HFF-Myc (cell line): ENCODE measurements around the gene CCDC92B.

Experiments used
- DNase-seq: peaks from one replicate; pipeline ENCODE4 v3.0.0-alpha.2; 2011; ENCODE audit warnings: low read depth; ENCODE audit errors: extremely low read depth
- H3K4me3 ChIP-seq: replicated peaks from 2 replicates; pipeline ENCODE4 v1.5.1; 2011; ENCODE audit warnings: low read depth, mild to moderate bottlenecking, control low read depth, low read length
- TF ChIP-seq, protein P1 (sequence below): IDR thresholded peaks from 2 replicates; pipeline ENCODE4 v1.5.1; 2012; ENCODE audit warnings: mild to moderate bottlenecking, low read depth, low read length, control low read depth; ENCODE audit errors: missing control alignments

Gene CCDC92B

GRCh38 chr17:2713881-2714280, 35.6 kb downstream of the CCDC92B start:
- no peak for DNase-seq
- no peak overlapping the region for H3K4me3 ChIP-seq
- TF ChIP-seq, protein P1, sequence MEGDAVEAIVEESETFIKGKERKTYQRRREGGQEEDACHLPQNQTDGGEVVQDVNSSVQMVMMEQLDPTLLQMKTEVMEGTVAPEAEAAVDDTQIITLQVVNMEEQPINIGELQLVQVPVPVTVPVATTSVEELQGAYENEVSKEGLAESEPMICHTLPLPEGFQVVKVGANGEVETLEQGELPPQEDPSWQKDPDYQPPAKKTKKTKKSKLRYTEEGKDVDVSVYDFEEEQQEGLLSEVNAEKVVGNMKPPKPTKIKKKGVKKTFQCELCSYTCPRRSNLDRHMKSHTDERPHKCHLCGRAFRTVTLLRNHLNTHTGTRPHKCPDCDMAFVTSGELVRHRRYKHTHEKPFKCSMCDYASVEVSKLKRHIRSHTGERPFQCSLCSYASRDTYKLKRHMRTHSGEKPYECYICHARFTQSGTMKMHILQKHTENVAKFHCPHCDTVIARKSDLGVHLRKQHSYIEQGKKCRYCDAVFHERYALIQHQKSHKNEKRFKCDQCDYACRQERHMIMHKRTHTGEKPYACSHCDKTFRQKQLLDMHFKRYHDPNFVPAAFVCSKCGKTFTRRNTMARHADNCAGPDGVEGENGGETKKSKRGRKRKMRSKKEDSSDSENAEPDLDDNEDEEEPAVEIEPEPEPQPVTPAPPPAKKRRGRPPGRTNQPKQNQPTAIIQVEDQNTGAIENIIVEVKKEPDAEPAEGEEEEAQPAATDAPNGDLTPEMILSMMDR = no peak

DNA sequence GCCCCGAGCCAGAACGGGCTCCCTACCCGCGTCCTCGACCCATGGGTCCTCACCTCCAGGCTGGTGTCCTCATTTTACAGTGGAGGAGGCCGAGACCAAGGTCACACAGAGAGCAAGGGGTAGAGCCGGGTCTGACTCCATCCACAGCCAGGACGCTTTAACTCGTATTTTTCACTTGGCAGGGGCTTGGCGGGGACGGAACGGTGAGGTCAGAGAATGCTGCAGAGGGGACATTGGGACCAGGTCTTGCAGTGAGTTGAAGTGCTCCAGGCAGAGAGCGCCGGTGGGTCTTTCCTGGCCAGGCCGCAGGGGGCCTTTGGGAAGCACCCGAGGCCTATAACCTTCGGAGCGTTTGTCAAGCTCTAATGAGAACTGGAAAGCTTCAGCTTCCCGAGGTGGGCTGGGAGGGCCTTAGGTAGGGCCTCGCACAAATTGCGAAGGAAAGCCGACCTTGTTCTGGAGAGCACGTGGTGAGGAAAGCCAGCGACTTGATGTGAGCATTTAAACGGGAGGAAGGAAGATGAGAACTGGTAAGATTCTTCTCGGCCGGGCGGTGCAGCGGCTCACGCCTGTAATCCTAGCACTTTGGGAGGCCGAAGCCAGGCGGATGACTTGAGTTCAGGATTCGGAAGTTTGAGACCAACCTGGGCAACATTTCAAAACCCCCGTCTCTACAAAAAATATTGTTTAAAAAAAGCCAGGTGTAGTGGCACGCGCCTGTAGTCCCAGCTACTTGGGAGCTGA, 37.0 kb downstream of the CCDC92B start:
- no peak for DNase-seq
- TF ChIP-seq, protein P1 = no peak

GRCh38 chr17:2711608-2712299, 37.7 kb downstream of the CCDC92B start, which contains the start of gene CLUH:
Gene CLUH (minus strand): TSS chr17:2711764. CDS start chr17:2711661, 103 bp downstream.
- peak within 1 kb of the TSS; percentile 98 for H3K4me3 ChIP-seq
- peak; percentile 83 for DNase-seq
- TF ChIP-seq, protein P1 = no peak

More for the DNA sequence above, 37.0 kb downstream of the CCDC92B start:
- H3K4me3 ChIP-seq = peak overlapping the region; percentile 98

DNA sequence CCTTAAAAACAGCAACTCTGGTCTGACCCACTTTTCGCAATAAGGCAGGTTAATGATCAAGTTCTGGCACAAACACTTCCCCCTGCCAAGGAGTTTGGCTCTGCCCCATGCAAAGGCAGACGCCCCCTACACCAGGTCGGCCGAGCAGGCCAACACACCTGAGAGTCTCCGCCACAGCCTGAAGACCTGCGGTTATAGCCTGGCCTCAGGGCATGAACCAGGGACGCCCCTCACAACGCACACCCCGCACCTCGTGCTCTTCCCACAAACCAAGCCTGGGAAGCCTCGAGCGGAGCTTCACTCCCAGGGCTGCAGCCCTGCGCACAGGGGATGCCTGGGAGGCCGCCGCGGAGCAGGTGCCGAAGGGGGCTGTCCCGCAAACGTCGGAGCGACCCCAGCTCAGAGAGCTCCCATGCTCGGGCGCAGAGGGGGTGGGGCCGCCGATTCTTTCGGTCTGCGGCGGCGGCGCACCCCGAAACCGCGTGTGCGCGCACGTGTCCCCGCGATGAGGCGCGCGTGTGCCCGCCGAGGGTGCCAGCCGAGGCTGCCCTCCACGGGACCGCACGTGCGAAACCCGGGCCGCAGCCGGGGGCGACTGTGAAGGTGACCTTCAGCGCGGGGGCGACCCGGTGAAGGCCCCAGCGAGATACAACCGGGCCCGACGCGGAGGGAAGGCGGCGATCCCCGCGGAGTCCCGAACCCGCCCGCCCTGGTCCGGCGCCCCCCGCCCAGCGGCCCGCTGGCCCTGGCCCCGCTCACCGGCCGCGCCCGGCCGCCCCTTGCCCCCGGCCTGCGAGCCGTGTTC, 38.4 kb downstream of the CCDC92B start:
- H3K4me3 ChIP-seq = peak overlapping the region; percentile 98
- TF ChIP-seq, protein P1 = no peak
- no peak for DNase-seq

DNA sequence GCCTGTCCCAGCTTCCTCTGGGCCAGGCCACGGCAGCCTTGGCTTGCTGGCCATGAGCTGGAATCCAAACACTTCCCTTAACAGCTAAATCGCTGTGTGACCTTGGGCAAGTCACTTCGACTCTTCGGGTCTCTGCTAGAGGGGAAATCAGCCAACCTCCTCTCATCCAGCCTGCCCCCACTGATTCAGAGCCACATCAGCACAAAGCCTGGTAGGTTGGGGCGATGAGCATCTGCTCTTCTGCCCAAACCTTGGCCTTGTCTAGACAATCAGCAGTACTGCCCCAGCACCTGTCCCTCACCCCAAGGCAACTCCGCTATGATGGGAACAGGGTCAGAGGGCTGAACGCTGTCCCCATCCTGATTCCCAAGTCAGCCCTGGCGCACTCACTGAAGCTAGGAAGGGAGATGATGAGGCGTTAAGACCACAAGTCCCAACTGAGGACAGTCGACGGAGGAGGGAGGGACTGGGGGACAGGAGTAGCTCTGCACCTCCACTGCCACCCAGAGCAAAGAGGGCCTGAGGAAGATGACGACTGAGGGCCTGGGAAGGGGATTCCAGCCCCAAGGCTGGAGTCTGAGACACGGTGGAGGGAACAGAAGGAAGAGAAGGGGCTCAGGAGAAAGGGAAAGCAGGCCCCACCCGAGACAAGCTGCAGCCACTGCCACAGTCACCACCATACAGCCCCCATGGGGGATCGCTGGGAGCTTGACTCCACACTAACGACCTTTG, 39.2 kb downstream of the CCDC92B start:
- peak overlapping the region; percentile 98 for H3K4me3 ChIP-seq
- TF ChIP-seq, protein P1 = no peak
- no peak for DNase-seq

GRCh38 chr17:2709183-2709661, 40.2 kb downstream of the CCDC92B start:
- no peak for DNase-seq
- H3K4me3 ChIP-seq = peak overlapping the region; percentile 98
- TF ChIP-seq, protein P1 = no peak
